ENCODE measurements around the gene LEKR1. TPM values are rescaled to one million over a fixed set of nuclear protein-coding genes. Genes with fewer than 3 reads are reported as not detected.

The LEKR1 gene
- total RNA-seq, 2 experiments from 2014 or later, result 0.16 TPM; not detected in 1

GRCh38 chr3:157059661-157060060, 233.5 kb downstream of the LEKR1 start:
- ChIA-PET CTCF (ENCODE audit: unreplicated experiment) (no interaction called here), POLR2A (interaction anchor here (0.6 kb wide), 1 partner anchor 210 kb away, joined by 7 read pairs; no protein-coding TSS in a partner anchor)
- H3K4me2 ChIP-seq (ENCODE audit: low read length), result no peak overlapping the region

DNA sequence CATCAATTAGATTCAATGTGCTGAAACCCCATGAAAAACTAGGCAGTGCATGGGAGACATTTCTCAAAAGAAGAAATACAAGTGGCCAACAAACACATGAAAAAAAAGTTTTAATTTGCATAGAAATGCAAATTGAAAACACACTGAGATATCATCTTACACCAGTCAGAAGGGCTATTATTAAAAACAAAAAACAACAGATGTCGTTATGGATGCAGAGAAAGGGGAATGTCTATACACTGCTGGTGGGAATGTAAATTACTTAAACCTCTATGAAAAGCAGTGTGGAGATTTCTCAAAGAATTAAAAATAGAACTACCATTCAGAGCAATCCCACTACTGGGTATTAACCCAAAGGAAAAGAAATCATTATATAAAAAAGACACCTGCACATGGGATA, 235.1 kb downstream of the LEKR1 start:
- ChIA-PET POLR2A (no interaction called here), CTCF (ENCODE audit: unreplicated experiment) (no interaction called here)
- H3K36me3 ChIP-seq (ENCODE audit: insufficient read depth, low read length), result no peaks in the 10 kb centered on the region
- H2AFZ ChIP-seq (ENCODE audit: low read length), result no peak overlapping the region
- no peaks in the 10 kb centered on the region for H3K9me2 ChIP-seq (ENCODE audit: insufficient read depth, low read length)
- no peaks in the 10 kb centered on the region for H3K79me2 ChIP-seq (ENCODE audit: insufficient read depth, low read depth, low read length)
- H3K4me2 ChIP-seq (ENCODE audit: low read length), result no peak overlapping the region
- TF ChIP-seq EZH2phosphoT487 (IDR thresholded peaks at IDR 0.05; ENCODE audit: borderline replicate concordance, low read depth, low read length) (no peak), CTCF (conservative IDR thresholded peaks at IDR 0.05; ENCODE audit: low read length) (no peak)
- no peaks in the 10 kb centered on the region for H3K4me1 ChIP-seq (ENCODE audit: insufficient read depth, low read length, poor library complexity, severe bottlenecking)
- H4K20me1 ChIP-seq (ENCODE audit: insufficient read depth, low read length), result no peaks in the 10 kb centered on the region
- no peaks in the 10 kb centered on the region for H3K9me3 ChIP-seq (ENCODE audit: low read length)
- no peak overlapping the region for H3K4me3 ChIP-seq (ENCODE audit: low read depth, low read length, poor library complexity, severe bottlenecking)
- H3K27ac ChIP-seq (ENCODE audit: low read depth, low read length, poor library complexity, severe bottlenecking), result no peak overlapping the region
- DNase-seq (ENCODE audit: low spot score), result no peak
- intact Hi-C loops (cut with micrococcal nuclease; ENCODE audit: unreplicated experiment), result no loop called here
- BruUV-seq (replicated peaks), result no TSS peak

More at GRCh38 chr3:157059661-157060060, 233.5 kb downstream of the LEKR1 start:
- H3K4me3 ChIP-seq (ENCODE audit: low read depth, low read length, poor library complexity, severe bottlenecking), result no peak overlapping the region
- H3K9me2 ChIP-seq (ENCODE audit: insufficient read depth, low read length), result no peaks in the 10 kb centered on the region
- H3K27ac ChIP-seq (ENCODE audit: low read depth, low read length, poor library complexity, severe bottlenecking), result no peak overlapping the region
- BruUV-seq (replicated peaks), result no TSS peak
- H3K4me1 ChIP-seq (ENCODE audit: insufficient read depth, low read length, poor library complexity, severe bottlenecking), result no peaks in the 10 kb centered on the region
- intact Hi-C loops (cut with micrococcal nuclease; ENCODE audit: unreplicated experiment), result no loop called here
- H4K20me1 ChIP-seq (ENCODE audit: insufficient read depth, low read length), result no peaks in the 10 kb centered on the region
- DNase-seq (ENCODE audit: low spot score), result no peak
- TF ChIP-seq CTCF (conservative IDR thresholded peaks at IDR 0.05; ENCODE audit: low read length), result no peak
- TF ChIP-seq EZH2phosphoT487 (IDR thresholded peaks at IDR 0.05; ENCODE audit: borderline replicate concordance, low read depth, low read length), result no peak
- no peaks in the 10 kb centered on the region for H3K9me3 ChIP-seq (ENCODE audit: low read length)
- H3K36me3 ChIP-seq (ENCODE audit: insufficient read depth, low read length), result no peaks in the 10 kb centered on the region
- H3K79me2 ChIP-seq (ENCODE audit: insufficient read depth, low read depth, low read length), result no peaks in the 10 kb centered on the region
- H2AFZ ChIP-seq (ENCODE audit: low read length), result no peak overlapping the region

DNA sequence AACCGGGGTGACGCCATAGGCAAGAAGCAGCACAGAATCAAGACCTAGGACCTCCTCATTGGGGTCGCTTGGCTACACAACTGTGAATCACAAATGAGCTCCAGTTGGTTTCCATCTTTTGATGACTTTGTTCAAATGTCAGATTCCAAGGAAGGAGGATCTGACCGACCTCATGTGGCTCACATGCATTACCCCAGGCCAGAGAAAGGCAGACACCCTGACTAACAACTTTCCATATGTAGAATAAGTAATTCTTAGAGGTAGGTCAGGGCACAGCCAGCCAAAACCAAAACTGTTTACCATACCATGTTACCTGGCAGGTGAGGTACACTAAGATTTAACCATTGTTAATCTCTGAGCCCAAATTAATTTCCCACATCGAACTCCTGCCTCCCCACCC, 237.3 kb downstream of the LEKR1 start:
- POLR2A ChIA-PET, result interaction anchor here (0.7 kb wide), 2 partner anchors 66 to 535 kb away, joined by 3 to 4 read pairs; no protein-coding TSS in a partner anchor
- H4K20me1 ChIP-seq (ENCODE audit: insufficient read depth, low read length), result no peaks in the 10 kb centered on the region
- intact Hi-C loops (cut with micrococcal nuclease; ENCODE audit: unreplicated experiment), result no loop called here
- H3K9me3 ChIP-seq (ENCODE audit: low read length), result no peaks in the 10 kb centered on the region
- H3K4me1 ChIP-seq (ENCODE audit: insufficient read depth, low read length, poor library complexity, severe bottlenecking), result no peaks in the 10 kb centered on the region
- CTCF ChIA-PET (ENCODE audit: unreplicated experiment), result interaction anchor here (1.6 kb wide), 1 partner anchor 73 kb away, joined by 3 read pairs; no protein-coding TSS in a partner anchor
- H3K27ac ChIP-seq (ENCODE audit: low read depth, low read length, poor library complexity, severe bottlenecking), result no peak overlapping the region
- H3K4me3 ChIP-seq (ENCODE audit: low read depth, low read length, poor library complexity, severe bottlenecking), result no peak overlapping the region
- no peaks in the 10 kb centered on the region for H3K9me2 ChIP-seq (ENCODE audit: insufficient read depth, low read length)
- no peaks in the 10 kb centered on the region for H3K79me2 ChIP-seq (ENCODE audit: insufficient read depth, low read depth, low read length)
- no peaks in the 10 kb centered on the region for H3K36me3 ChIP-seq (ENCODE audit: insufficient read depth, low read length)
- H3K4me2 ChIP-seq (ENCODE audit: low read length), result no peak overlapping the region
- BruUV-seq (replicated peaks), result no TSS peak
- DNase-seq (ENCODE audit: low spot score), result no peak
- no peak overlapping the region for H2AFZ ChIP-seq (ENCODE audit: low read length)
- TF ChIP-seq CTCF (conservative IDR thresholded peaks at IDR 0.05; ENCODE audit: low read length), result no peak
- TF ChIP-seq EZH2phosphoT487 (IDR thresholded peaks at IDR 0.05; ENCODE audit: borderline replicate concordance, low read depth, low read length), result no peak

Data from OCI-LY7 (cell line).